Activated T-cell treated with anti-CD3 and anti-CD28 coated beads, Interleukin-2, amount 50 U/mL, for 1 hour (primary cell): Measurements from ENCODE around the gene NKIRAS2.

ENCODE experiments used
- DNase-seq: peaks from one replicate; pipeline ENCODE4 v3.0.0-alpha.2; 2020

NKIRAS2 gene

GRCh38 chr17:42059815-42060214 lies 39.9 kb downstream of the NKIRAS2 start:
- DNase-seq, result no peak

GRCh38 chr17:42060231-42060630 lies 40.3 kb downstream of the NKIRAS2 start:
- no peak for DNase-seq

DNA sequence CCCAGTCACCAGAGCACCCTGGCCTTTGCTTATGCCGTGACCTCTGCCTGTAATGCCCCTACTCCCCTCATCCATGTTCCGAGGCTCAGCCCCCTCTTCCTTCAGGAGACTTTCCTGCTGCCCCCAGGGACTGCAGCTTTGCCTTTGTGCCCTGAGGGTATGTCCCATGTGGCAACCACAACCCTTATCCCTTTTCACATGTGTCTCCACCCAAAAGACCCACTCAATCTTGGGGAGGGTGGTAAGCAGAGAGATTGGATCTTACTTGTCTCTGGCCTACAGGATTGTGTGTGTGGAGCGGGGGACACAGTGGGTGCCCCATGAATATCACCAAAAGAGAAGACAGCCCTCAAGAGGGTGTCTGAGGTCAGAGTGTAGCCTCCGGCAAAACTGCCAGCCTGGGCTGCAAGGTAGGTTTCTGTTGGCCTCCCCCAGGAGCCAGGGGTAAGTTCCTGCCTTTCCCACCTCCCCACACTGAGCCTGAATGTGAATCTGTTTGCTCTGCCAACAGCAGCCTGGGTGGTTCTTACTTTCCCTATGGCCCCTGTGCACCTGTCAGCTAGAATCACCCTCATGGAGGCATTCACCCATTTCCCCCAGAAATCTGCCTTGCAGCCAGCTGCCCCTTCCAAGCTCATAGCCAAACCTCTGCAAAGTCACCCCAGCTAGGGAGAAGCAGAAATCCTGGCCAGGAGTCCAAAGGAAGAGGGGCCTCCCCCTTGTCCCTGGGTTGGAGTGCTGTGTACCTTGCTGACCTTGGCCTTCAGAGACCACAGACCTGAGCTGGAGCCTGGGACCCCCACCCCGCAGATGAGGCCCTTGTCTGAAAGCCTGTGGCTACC lies 42.0 kb downstream of the NKIRAS2 start:
- no peak for DNase-seq

- no peak for DNase-seq
Observed at GRCh38 chr17:42062681-42063080, 42.8 kb downstream of the NKIRAS2 start.

DNA sequence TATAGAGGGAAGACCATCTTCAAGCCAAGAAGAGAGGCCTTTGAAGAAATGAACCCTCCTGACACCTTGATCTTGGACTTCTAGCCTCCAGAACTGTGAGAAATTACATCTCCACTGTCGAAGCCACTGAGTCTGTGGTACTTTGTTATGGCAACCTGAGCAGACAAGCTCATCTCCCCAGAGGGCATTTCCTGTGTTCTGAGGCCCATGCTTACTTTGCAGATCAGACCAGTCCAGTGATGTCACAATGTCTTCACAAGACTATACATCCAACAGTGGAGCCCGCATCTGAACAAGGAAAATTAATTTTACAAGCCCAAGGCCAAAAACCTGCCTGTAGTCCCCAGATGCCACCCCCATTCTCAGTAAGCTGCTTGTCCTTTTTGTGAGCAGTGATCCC lies 45.3 kb downstream of the NKIRAS2 start:
- DNase-seq, result no peak

GRCh38 chr17:42067371-42068091 lies 47.6 kb downstream of the NKIRAS2 start:
- peak; percentile 76 for DNase-seq

- no peak for DNase-seq
Observed at GRCh38 chr17:42068979-42069378, 49.1 kb downstream of the NKIRAS2 start.

DNA sequence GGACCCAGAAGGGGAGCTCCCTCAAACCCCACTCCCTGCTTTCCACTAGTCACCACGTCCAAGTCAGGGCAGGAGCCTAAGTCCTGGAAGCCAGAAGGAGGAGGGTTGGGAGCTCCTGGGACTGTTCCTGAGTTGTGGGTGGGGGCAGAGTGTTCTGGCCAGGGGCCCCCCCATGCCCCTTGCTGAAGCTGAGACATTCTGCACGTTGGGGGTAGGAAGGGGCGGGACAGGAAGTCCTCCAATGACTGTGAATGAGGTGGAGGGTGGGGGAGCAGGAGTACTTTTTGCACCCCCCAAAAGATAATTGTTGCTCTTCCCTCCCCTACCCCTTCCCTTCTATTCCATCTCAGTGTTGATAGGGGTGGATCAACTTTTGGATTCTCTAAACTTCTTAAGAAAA lies 51.9 kb downstream of the NKIRAS2 start:
- no peak for DNase-seq

GRCh38 chr17:42072323-42073187 lies 52.7 kb downstream of the NKIRAS2 start:
- no peak for DNase-seq
